Immature natural killer cell (primary cell): ENCODE measurements around the gene RASGEF1C. TPM values are rescaled to one million over a fixed set of nuclear protein-coding genes. Genes with fewer than 3 reads are reported as not detected.
A peak's percentile ranks its signal among the peaks of the same experiment; 100 is the strongest.

ENCODE experiments used
- DNase-seq, 3 donors: peaks; one replicate each; pipeline ENCODE4 v3.0.0; 2022; ENCODE audit warnings: mixed read lengths in 1 of 3
- H3K27ac Mint-ChIP-seq, 6 donors: one replicate each; pipeline ENCODE4 v1.8.0; 2020; ENCODE audit warnings: mixed read lengths in 6 of 6, mild to moderate bottlenecking in 5 of 6, inconsistent platforms in 4 of 6, moderate library complexity in 3 of 6
- H3K27me3 Mint-ChIP-seq, 3 donors: one replicate each; pipeline ENCODE4 v1.8.0; 2020 to 2021; ENCODE audit warnings: low read depth in 3 of 3, mild to moderate bottlenecking in 3 of 3, mixed read lengths in 3 of 3, moderate library complexity in 3 of 3, inconsistent platforms in 1 of 3
- H3K36me3 Mint-ChIP-seq, 3 donors: one replicate each; pipeline ENCODE4 v1.8.0; 2020; ENCODE audit warnings: mixed read lengths in 3 of 3, inconsistent platforms in 2 of 3, mild to moderate bottlenecking in 2 of 3
- H3K4me1 Mint-ChIP-seq, 2 donors: one replicate each; pipeline ENCODE4 v1.8.0; 2020; ENCODE audit warnings: inconsistent platforms in 2 of 2, mild to moderate bottlenecking in 2 of 2, mixed read lengths in 2 of 2, moderate library complexity in 1 of 2
- H3K4me3 Mint-ChIP-seq, 5 donors: one replicate each; pipeline ENCODE4 v1.8.0; 2020; ENCODE audit warnings: mild to moderate bottlenecking in 5 of 5, mixed read lengths in 5 of 5, inconsistent platforms in 3 of 5, moderate library complexity in 3 of 5
- H3K9me3 Mint-ChIP-seq, 6 donors: one replicate each; pipeline ENCODE4 v1.8.0; 2020; ENCODE audit warnings: mild to moderate bottlenecking in 6 of 6, mixed read lengths in 6 of 6, inconsistent platforms in 4 of 6, moderate library complexity in 3 of 6
- polyA plus RNA-seq, 3 donors: library from polyadenylated mRNA; unstranded; fragments of 300-500 nt; fragmentation: Illumina TruSeq; gene quantifications; one replicate each; pipeline ENCODE4 v1.2.3, GENCODE V29; 2021

RASGEF1C gene
- polyA plus RNA-seq, 3 donors from 2014 or later = not detected

DNA sequence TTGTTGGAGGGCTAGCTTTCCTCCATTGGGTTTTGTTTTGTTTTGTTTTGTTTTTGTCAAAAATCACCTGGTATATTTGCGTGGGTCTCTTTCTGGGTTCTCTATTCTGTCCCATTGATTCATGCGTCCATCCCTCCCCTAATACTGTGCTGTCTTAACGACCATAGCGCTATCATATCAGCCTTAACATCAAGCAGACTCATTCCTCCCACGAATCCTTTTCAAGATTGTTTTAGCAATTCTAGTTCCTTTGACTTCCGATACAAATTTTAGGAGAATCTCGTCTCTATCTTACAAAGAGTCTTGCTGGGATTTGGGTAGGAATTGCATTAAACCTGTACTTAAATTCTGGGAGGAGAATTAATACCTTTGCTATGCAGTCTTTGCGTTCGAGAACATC lies 106.4 kb downstream of the RASGEF1C start:
- Mint-ChIP-seq H3K4me1 (no peaks in the 10 kb centered on the region), H3K27ac (no peak overlapping the region), H3K9me3 (peaks cover 0 to 16% (median 12%) of the 10 kb centered on the region in 6 donors), H3K4me3 (no peak overlapping the region), H3K36me3 (peaks cover 5 to 11% (median 6%) of the 10 kb centered on the region in 3 donors), H3K27me3 (peaks cover 3 to 8% (median 6%) of the 10 kb centered on the region in 3 donors)
- DNase-seq = no peak

GRCh38 chr5:180101451-180102105 lies 107.4 kb downstream of the RASGEF1C start:
- Mint-ChIP-seq H3K36me3 (peaks cover 3 to 6% (median 3%) of the 10 kb centered on the region in 3 donors), H3K27ac (no peak overlapping the region), H3K4me3 (no peak overlapping the region), H3K9me3 (peaks cover 0 to 8% (median 4%) of the 10 kb centered on the region in 6 donors), H3K27me3 (peaks cover 3 to 8% (median 4%) of the 10 kb centered on the region in 3 donors), H3K4me1 (no peaks in the 10 kb centered on the region)
- no peak for DNase-seq

GRCh38 chr5:180100621-180101450 lies 108.2 kb downstream of the RASGEF1C start:
- peaks cover 0 to 2% (median 0%) of the 10 kb centered on the region in 6 donors for H3K9me3 Mint-ChIP-seq
- H3K4me1 Mint-ChIP-seq = no peaks in the 10 kb centered on the region
- no peak overlapping the region for H3K4me3 Mint-ChIP-seq
- peaks cover 2 to 4% (median 3%) of the 10 kb centered on the region in 3 donors for H3K27me3 Mint-ChIP-seq
- DNase-seq = no peak
- no peak overlapping the region for H3K27ac Mint-ChIP-seq
- H3K36me3 Mint-ChIP-seq = no peaks in the 10 kb centered on the region

DNA sequence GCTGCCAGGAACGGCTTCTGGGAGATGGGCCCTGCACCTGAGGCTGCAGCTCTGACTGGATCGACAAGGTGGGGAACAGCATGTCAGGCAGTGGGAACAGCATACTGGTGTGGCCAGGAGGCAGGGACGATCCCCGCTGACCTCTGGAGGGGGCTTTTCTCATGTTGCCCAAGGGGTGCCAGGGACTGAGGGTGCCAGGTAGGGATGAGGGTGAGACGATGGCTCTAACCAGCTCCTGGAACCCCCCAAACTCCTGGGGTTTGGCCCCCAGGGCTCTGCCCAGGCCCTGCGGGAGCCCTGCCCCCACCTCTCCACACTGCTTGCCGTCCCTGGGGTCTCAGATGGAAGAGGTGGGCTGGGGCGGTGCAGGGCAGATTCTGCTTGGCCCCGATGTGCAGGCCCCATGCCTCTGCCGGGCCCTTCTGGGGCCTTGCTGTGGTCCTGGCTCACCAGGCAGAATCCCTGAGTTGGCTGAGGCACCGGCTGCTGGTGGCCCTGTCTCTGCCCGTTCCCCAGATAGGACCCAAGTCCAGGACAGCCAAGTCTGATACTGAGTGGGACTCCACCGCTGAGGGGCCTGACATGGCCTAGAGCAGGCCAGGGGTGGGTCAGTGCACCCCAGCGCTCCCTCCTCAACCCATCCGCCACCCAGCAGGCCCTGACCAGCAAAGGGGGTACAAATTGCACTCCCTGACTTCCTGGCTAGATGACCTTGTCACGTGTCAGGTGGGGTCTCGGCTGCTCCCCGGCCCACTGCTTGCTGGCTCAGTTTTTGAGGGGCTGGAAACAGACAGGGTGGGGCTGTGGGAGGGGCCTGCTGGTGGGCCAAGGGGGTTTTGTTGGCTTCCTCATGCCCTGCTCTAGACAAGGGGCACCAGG lies 109.0 kb downstream of the RASGEF1C start:
- Mint-ChIP-seq H3K4me1 (no peaks in the 10 kb centered on the region), H3K36me3 (no peaks in the 10 kb centered on the region), H3K27me3 (peaks cover 2 to 8% (median 5%) of the 10 kb centered on the region in 3 donors), H3K27ac (no peak overlapping the region), H3K9me3 (no peaks in the 10 kb centered on the region), H3K4me3 (no peak overlapping the region)
- DNase-seq = no peak

- Mint-ChIP-seq H3K4me3 (no peak overlapping the region), H3K4me1 (no peaks in the 10 kb centered on the region), H3K36me3 (no peaks in the 10 kb centered on the region), H3K9me3 (no peaks in the 10 kb centered on the region), H3K27me3 (peaks cover 5 to 9% (median 5%) of the 10 kb centered on the region in 3 donors), H3K27ac (no peak overlapping the region)
- DNase-seq = no peak
Measured at GRCh38 chr5:180098991-180099732, 109.8 kb downstream of the RASGEF1C start.

DNA sequence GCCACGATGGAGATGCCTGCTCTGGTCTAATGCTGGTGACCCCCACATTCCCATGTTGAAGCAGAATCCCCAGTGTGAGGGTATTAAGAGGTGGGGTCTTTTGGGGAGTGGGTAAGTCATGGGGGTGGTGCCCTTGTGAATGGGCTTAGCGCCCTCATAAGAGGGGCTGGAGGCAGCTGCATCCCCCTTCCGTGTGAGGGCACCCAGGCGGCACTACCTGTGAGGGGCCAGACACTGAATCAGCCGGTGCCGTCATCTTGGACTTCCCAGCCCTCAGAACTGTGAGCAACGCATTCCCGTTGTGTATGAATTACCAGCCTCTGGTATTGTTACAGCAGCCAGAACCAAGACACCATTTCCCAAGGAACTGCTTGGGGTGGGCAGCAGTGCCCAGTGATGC lies 110.5 kb downstream of the RASGEF1C start:
- no peak overlapping the region for H3K27ac Mint-ChIP-seq
- no peaks in the 10 kb centered on the region for H3K9me3 Mint-ChIP-seq
- H3K27me3 Mint-ChIP-seq = peaks cover 5 to 9% (median 6%) of the 10 kb centered on the region in 3 donors
- no peak overlapping the region for H3K4me3 Mint-ChIP-seq
- no peak for DNase-seq
- no peaks in the 10 kb centered on the region for H3K36me3 Mint-ChIP-seq
- no peaks in the 10 kb centered on the region for H3K4me1 Mint-ChIP-seq

GRCh38 chr5:180097926-180098325 lies 111.1 kb downstream of the RASGEF1C start:
- peak overlapping the region in 1 of 6 donors; percentile 64 for H3K27ac Mint-ChIP-seq
- peaks cover 6 to 10% (median 6%) of the 10 kb centered on the region in 3 donors for H3K27me3 Mint-ChIP-seq
- no peak overlapping the region for H3K4me3 Mint-ChIP-seq
- H3K4me1 Mint-ChIP-seq = no peaks in the 10 kb centered on the region
- H3K9me3 Mint-ChIP-seq = no peaks in the 10 kb centered on the region
- no peaks in the 10 kb centered on the region for H3K36me3 Mint-ChIP-seq
- no peak for DNase-seq

- Mint-ChIP-seq H3K9me3 (no peaks in the 10 kb centered on the region), H3K36me3 (no peaks in the 10 kb centered on the region), H3K27me3 (peaks cover 6 to 12% (median 6%) of the 10 kb centered on the region in 3 donors), H3K27ac (no peak overlapping the region), H3K4me1 (no peaks in the 10 kb centered on the region), H3K4me3 (no peak overlapping the region)
- no peak for DNase-seq
Measured at GRCh38 chr5:180097163-180097894, 111.7 kb downstream of the RASGEF1C start.

GRCh38 chr5:180096616-180097015 lies 112.4 kb downstream of the RASGEF1C start:
- Mint-ChIP-seq H3K4me1 (no peaks in the 10 kb centered on the region), H3K27me3 (peaks cover 6 to 15% (median 6%) of the 10 kb centered on the region in 3 donors), H3K36me3 (no peaks in the 10 kb centered on the region), H3K27ac (no peak overlapping the region), H3K4me3 (no peak overlapping the region), H3K9me3 (no peaks in the 10 kb centered on the region)
- DNase-seq = no peak

DNA sequence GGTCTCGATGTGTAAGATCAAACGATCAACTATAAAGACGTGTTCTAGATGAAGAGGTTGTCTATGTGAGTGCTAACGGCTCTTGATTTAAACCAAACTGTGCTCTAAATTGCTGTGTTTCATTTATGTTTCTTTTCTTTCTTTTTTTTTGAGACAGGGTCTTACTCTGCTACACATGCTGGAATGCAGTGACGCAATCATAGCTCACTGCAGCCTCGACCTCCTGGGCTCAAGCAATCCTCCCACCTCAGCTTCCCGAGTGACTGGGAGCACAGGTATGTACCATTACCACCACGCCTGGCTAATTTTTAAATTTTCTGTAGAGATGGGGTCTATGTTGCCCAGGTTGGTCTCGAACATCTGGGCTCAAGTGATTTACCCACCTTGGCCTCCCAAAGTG lies 113.5 kb downstream of the RASGEF1C start:
- DNase-seq = no peak
- peaks cover 0 to 5% of the 10 kb centered on the region in 2 donors for H3K4me1 Mint-ChIP-seq
- no peaks in the 10 kb centered on the region for H3K9me3 Mint-ChIP-seq
- peaks cover 9 to 15% (median 10%) of the 10 kb centered on the region in 3 donors for H3K27me3 Mint-ChIP-seq
- H3K4me3 Mint-ChIP-seq = peak overlapping the region in 1 of 5 donors; percentile 35
- H3K27ac Mint-ChIP-seq = no peak overlapping the region
- no peaks in the 10 kb centered on the region for H3K36me3 Mint-ChIP-seq

GRCh38 chr5:180093651-180094382 lies 115.2 kb downstream of the RASGEF1C start:
- no peak for DNase-seq
- H3K4me3 Mint-ChIP-seq = no peak overlapping the region
- H3K4me1 Mint-ChIP-seq = peaks cover 6 to 11% of the 10 kb centered on the region in 2 donors

GRCh38 chr5:180093241-180093640 lies 115.8 kb downstream of the RASGEF1C start:
- Mint-ChIP-seq H3K27me3 (peaks cover 10 to 22% (median 17%) of the 10 kb centered on the region in 3 donors), H3K36me3 (no peaks in the 10 kb centered on the region), H3K9me3 (no peaks in the 10 kb centered on the region), H3K4me1 (peaks cover 9 to 14% of the 10 kb centered on the region in 2 donors), H3K27ac (no peak overlapping the region), H3K4me3 (no peak overlapping the region)
- DNase-seq = no peak

More at GRCh38 chr5:180093651-180094382, 115.2 kb downstream of the RASGEF1C start:
- Mint-ChIP-seq H3K27ac (no peak overlapping the region), H3K27me3 (peaks cover 10 to 22% (median 15%) of the 10 kb centered on the region in 3 donors), H3K36me3 (no peaks in the 10 kb centered on the region), H3K9me3 (no peaks in the 10 kb centered on the region)
